Body of pancreas (tissue), 4 donors: ENCODE results near the gene EPB41.

Source experiments
- POLR2A ChIP-seq, 3 donors: fragments of 450-650 bp; IDR thresholded peaks; one replicate each; pipeline ENCODE4 v1.6.1; 2016; ENCODE audit warnings: antibody characterized with exemption in 3 of 3, mild to moderate bottlenecking in 2 of 3
- TF ChIP-seq, protein P1 (sequence below), 7 experiments: fragments of 450-650 bp in 4 of 7; fragments of 200-600 bp in 3 of 7; sonication (generic) in 3 of 7; IDR thresholded peaks; one replicate each; pipeline ENCODE4 v1.5.1; 2016 to 2019; ENCODE audit warnings: antibody characterized with exemption in 7 of 7

DNA sequence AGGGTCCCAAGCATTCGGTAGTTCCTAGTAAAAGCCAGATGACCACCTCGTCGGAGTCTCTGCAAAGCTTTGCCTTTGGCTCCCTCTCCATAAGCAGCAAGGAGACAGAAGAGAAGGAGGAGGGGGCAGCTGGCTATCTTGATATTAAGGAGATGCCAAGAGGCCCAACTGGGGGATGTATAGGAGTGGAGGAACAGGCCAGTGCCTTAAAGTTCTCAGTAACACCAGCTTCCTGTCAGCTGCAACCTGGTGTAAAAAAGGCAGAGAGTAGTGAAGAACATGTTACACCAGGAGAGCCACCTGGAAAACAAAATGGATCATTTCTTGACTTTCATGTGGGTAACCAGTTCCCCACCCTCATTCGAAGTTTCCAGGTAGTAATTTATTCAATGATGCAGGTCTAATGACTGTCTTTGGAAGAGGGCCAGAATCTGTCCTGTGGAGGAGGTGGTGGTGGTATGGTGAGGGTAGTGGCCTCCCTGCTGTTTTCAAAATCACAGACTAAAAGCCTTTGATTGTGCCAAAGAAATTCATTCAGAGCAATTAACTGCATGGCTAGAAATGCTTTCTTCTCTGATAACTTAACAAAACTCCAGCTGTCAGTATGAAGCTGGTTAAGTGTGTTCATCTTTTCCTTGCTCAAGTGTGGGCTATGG, 182.0 kb downstream of the EPB41 start:
- TF ChIP-seq, protein P1, sequence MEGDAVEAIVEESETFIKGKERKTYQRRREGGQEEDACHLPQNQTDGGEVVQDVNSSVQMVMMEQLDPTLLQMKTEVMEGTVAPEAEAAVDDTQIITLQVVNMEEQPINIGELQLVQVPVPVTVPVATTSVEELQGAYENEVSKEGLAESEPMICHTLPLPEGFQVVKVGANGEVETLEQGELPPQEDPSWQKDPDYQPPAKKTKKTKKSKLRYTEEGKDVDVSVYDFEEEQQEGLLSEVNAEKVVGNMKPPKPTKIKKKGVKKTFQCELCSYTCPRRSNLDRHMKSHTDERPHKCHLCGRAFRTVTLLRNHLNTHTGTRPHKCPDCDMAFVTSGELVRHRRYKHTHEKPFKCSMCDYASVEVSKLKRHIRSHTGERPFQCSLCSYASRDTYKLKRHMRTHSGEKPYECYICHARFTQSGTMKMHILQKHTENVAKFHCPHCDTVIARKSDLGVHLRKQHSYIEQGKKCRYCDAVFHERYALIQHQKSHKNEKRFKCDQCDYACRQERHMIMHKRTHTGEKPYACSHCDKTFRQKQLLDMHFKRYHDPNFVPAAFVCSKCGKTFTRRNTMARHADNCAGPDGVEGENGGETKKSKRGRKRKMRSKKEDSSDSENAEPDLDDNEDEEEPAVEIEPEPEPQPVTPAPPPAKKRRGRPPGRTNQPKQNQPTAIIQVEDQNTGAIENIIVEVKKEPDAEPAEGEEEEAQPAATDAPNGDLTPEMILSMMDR (IDR thresholded peaks at IDR 0.05) = no peak
- no peak for TF ChIP-seq POLR2A (IDR thresholded peaks at IDR 0.05)
